ENCODE data around the gene ITPR2. TPM values are rescaled to one million over a fixed set of nuclear protein-coding genes. Genes with fewer than 3 reads are reported as not detected.

The ITPR2 gene
- total and polyA plus RNA-seq, 2 of the 8 experiments (the other 6 are each of a cell fraction or from before 2014, with no cell fraction given): 4.1 to 48.3 TPM

GRCh38 chr12:26566186-26566585 lies 266.8 kb downstream of the ITPR2 start:
- H2BK5ac ChIP-seq (ENCODE audit: low read depth, low read length): no peak overlapping the region
- FAIRE-seq (no peak), DNase-seq (ENCODE audit: low read depth in 1 of 2, low spot score in 2 of 2) (no peak)
- H4K5ac ChIP-seq (ENCODE audit: insufficient read length, low read depth, low read length): no peak overlapping the region
- POLR2A ChIA-PET (ENCODE audit: partially characterized antibody): no interaction called here
- H3K14ac ChIP-seq (ENCODE audit: insufficient read length): no peak overlapping the region
- H3K4me2 ChIP-seq (ENCODE audit: insufficient read depth in 1 of 2, low read depth in 2 of 2, low read length in 2 of 2): no peak overlapping the region
- H4K91ac ChIP-seq (replicated peaks; ENCODE audit: insufficient read length, low read length): no peak overlapping the region
- no peak overlapping the region for H3K4me3 ChIP-seq (ENCODE audit: extremely low read depth in 1 of 4, insufficient read depth in 2 of 4, low read depth in 3 of 4, low read length in 4 of 4)
- H2BK120ac ChIP-seq (replicated peaks; ENCODE audit: low read depth, low read length): no peak overlapping the region
- H3K23ac ChIP-seq (ENCODE audit: insufficient read length): no peak overlapping the region
- no peak overlapping the region for H3K56ac ChIP-seq (replicated peaks; ENCODE audit: insufficient read length, low read depth, low read length)
- H3K27me3 ChIP-seq (replicated peaks in 1 of 4; ENCODE audit: control insufficient read depth in 3 of 4, extremely low read depth in 1 of 4, insufficient read depth in 3 of 4, low read length in 3 of 4): no peaks in the 10 kb centered on the region
- no peak overlapping the region for H4K8ac ChIP-seq (ENCODE audit: extremely low read depth, insufficient read depth, low read length)
- H3K36me3 ChIP-seq (ENCODE audit: control insufficient read depth in 2 of 4, insufficient read depth in 4 of 4, low read length in 3 of 4): 0 out of 8 replicates have a peak, but pooled peaks cover 0 to under 1% (median 0%) of the 10 kb centered on the region in 4 experiments
- H3K4ac ChIP-seq (replicated peaks; ENCODE audit: insufficient read length, low read depth, low read length): no peak overlapping the region
- H3K9ac ChIP-seq (replicated peaks in 1 of 4; ENCODE audit: extremely low read depth in 1 of 4, low read depth in 3 of 4, low read length in 3 of 4): no peak overlapping the region
- no peaks in the 10 kb centered on the region for H3K4me1 ChIP-seq (replicated peaks in 1 of 4; ENCODE audit: control insufficient read depth in 3 of 4, insufficient read depth in 4 of 4, low read length in 3 of 4)
- CTCF ChIA-PET (ENCODE audit: partially characterized antibody): no interaction called here
- H3K18ac ChIP-seq (ENCODE audit: extremely low read depth, low read length): no peak overlapping the region
- H3K27ac ChIP-seq (ENCODE audit: low read depth, low read length): no peak overlapping the region
- H2AK5ac ChIP-seq (ENCODE audit: low read depth, low read length): peak overlapping the region; percentile 24; the same call in 1 of the 2 replicates
- no peaks in the 10 kb centered on the region for H4K20me1 ChIP-seq (replicated peaks in 1 of 2; ENCODE audit: control insufficient read depth in 1 of 2, insufficient read depth in 2 of 2, low read length in 2 of 2)
- peaks cover 5% of the 10 kb centered on the region; the same call in 1 of the 2 replicates for H3K23me2 ChIP-seq (ENCODE audit: low read depth, low read length)
- H3K79me1 ChIP-seq (ENCODE audit: low read depth, low read length): no peaks in the 10 kb centered on the region
- no peak overlapping the region for H2BK12ac ChIP-seq (ENCODE audit: low read depth, low read length)
- no peaks in the 10 kb centered on the region for H3K9me3 ChIP-seq (ENCODE audit: insufficient read depth in 2 of 2, low read depth in 1 of 2, low read length in 1 of 2)
- no peak overlapping the region for H2BK15ac ChIP-seq (ENCODE audit: low read length)
- no peaks in the 10 kb centered on the region for H3K79me2 ChIP-seq (ENCODE audit: control insufficient read depth in 1 of 2, insufficient read depth in 2 of 2, low read length in 2 of 2)
- no peak overlapping the region for H2AFZ ChIP-seq (ENCODE audit: low read length)
- H2BK20ac ChIP-seq (ENCODE audit: low read length): no peak overlapping the region
- no peak for TF ChIP-seq ATF2 (IDR thresholded peaks at IDR 0.05; ENCODE audit: low read length)
- no peak for TF ChIP-seq BCL11A (IDR thresholded peaks at IDR 0.05; ENCODE audit: low read depth in 2 of 2, low read length in 2 of 2)
- no peak for TF ChIP-seq RBBP5 (IDR thresholded peaks at IDR 0.05; ENCODE audit: borderline replicate concordance, low read depth, low read length)
- TF ChIP-seq NRF1 (IDR thresholded peaks at IDR 0.05; ENCODE audit: low read depth, low read length): no peak
- no peak for TF ChIP-seq ATF3 (IDR thresholded peaks at IDR 0.05; ENCODE audit: insufficient read depth, low read depth, low read length)
- TF ChIP-seq RAD21 (IDR thresholded peaks at IDR 0.05 in 1 of 2, conservative IDR thresholded peaks at IDR 0.05 in 1 of 2; ENCODE audit: low read depth in 2 of 2, low read length in 2 of 2): no peak
- no peak for TF ChIP-seq USF2 (IDR thresholded peaks at IDR 0.05; ENCODE audit: low read length)
- no peak for TF ChIP-seq CTBP2 (IDR thresholded peaks at IDR 0.05; ENCODE audit: borderline replicate concordance, insufficient read depth, insufficient read length, low read length)
- TF ChIP-seq RXRA (IDR thresholded peaks at IDR 0.05; ENCODE audit: insufficient read depth, low read depth, low read length): no peak
- TF ChIP-seq SUZ12 (IDR thresholded peaks at IDR 0.05; ENCODE audit: low read length): no peak
- no peak for TF ChIP-seq TEAD4 (IDR thresholded peaks at IDR 0.05; ENCODE audit: low read depth, low read length)
